HepG2 (cell line): ENCODE measurements around the gene DAPK1. TPM values are rescaled to one million over a fixed set of nuclear protein-coding genes. Genes with fewer than 3 reads are reported as not detected.

Experiments
- AFF4 ChIP-seq: sonication (generic); formaldehyde crosslinking; IDR thresholded peaks from 2 replicates; pipeline ENCODE4 v1.4.0; 2020; ENCODE audit warnings: missing genetic modification reagents
- BCL6 ChIP-seq: IDR thresholded peaks from 2 replicates; pipeline ENCODE4 v1.6.1; 2016; ENCODE audit warnings: missing genetic modification reagents, missing compliant biosample characterization
- CBX5 ChIP-seq: sonication (generic); formaldehyde crosslinking; IDR thresholded peaks from 2 replicates; pipeline ENCODE4 v1.4.0; 2020; ENCODE audit warnings: missing genetic modification reagents, borderline replicate concordance
- DZIP1 ChIP-seq: sonication (generic); formaldehyde crosslinking; IDR thresholded peaks from 2 replicates; pipeline ENCODE4 v1.5.0; 2020; ENCODE audit warnings: mild to moderate bottlenecking, missing genetic modification reagents
- ELK4 ChIP-seq: sonication (generic); formaldehyde crosslinking; IDR thresholded peaks from 2 replicates; pipeline ENCODE4 v1.9.0; 2021; ENCODE audit warnings: missing genetic modification reagents, borderline replicate concordance
- GABPA ChIP-seq, 2 experiments: IDR thresholded peaks; 2 replicates each; pipeline ENCODE4 v1.6.1; 2011 to 2016; ENCODE audit warnings: low read depth in 2 of 2, low read length in 1 of 2, missing biosample characterization in 1 of 2, missing genetic modification characterization in 1 of 2
- GMEB2 ChIP-seq: IDR thresholded peaks from 2 replicates; pipeline ENCODE4 v1.6.1; 2016; ENCODE audit warnings: missing biosample characterization, missing genetic modification reagents, low read depth
- HOXA5 ChIP-seq: sonication (generic); formaldehyde crosslinking; IDR thresholded peaks from 2 replicates; pipeline ENCODE4 v1.4.0; 2020; ENCODE audit warnings: missing genetic modification reagents
- JUND ChIP-seq: sonication (generic); formaldehyde crosslinking; IDR thresholded peaks from 2 replicates; pipeline ENCODE4 v1.8.0; 2022; ENCODE audit warnings: mild to moderate bottlenecking, missing genetic modification reagents
- MTF1 ChIP-seq: sonication (generic); formaldehyde crosslinking; IDR thresholded peaks from 2 replicates; pipeline ENCODE4 v1.5.0; 2020; ENCODE audit warnings: missing genetic modification reagents
- POGZ ChIP-seq: sonication (generic); formaldehyde crosslinking; IDR thresholded peaks from 2 replicates; pipeline ENCODE4 v1.4.0; 2020; ENCODE audit warnings: mild to moderate bottlenecking, missing genetic modification reagents
- POLR2G ChIP-seq: fragments of 200-400 bp; formaldehyde crosslinking; IDR thresholded peaks from 2 replicates; pipeline ENCODE4 v1.6.1; 2018; ENCODE audit warnings: mild to moderate bottlenecking, low read depth, low read length, moderate library complexity
- RBAK ChIP-seq: sonication (generic); formaldehyde crosslinking; IDR thresholded peaks from 2 replicates; pipeline ENCODE4 v1.5.1; 2020; ENCODE audit warnings: mild to moderate bottlenecking, missing genetic modification reagents
- RELA ChIP-seq: sonication (generic); formaldehyde crosslinking; IDR thresholded peaks from 2 replicates; pipeline ENCODE4 v1.4.0; 2020; ENCODE audit warnings: missing genetic modification reagents
- ZNF260 ChIP-seq: sonication (generic); formaldehyde crosslinking; IDR thresholded peaks from 2 replicates; pipeline ENCODE4 v1.4.0; 2020; ENCODE audit warnings: missing genetic modification reagents, low read depth, mild to moderate bottlenecking, borderline replicate concordance
- ZNF264 ChIP-seq: sonication (generic); formaldehyde crosslinking; IDR thresholded peaks from 2 replicates; pipeline ENCODE4 v1.4.0; 2020; ENCODE audit warnings: missing genetic modification reagents
- ZNF274 ChIP-seq: sonication (generic); formaldehyde crosslinking; IDR thresholded peaks from 2 replicates; pipeline ENCODE4 v1.5.1; 2020; ENCODE audit warnings: mild to moderate bottlenecking, missing genetic modification reagents
- ZNF30 ChIP-seq: sonication (generic); formaldehyde crosslinking; IDR thresholded peaks from 2 replicates; pipeline ENCODE4 v1.5.0; 2020; ENCODE audit warnings: mild to moderate bottlenecking, missing genetic modification reagents
- ZNF567 ChIP-seq: sonication (generic); formaldehyde crosslinking; IDR thresholded peaks from 2 replicates; pipeline ENCODE4 v1.8.1; 2023; ENCODE audit warnings: mild to moderate bottlenecking, missing genetic modification reagents, borderline replicate concordance
- polyA plus RNA-seq, 8 experiments: library from polyadenylated mRNA; depleted of rRNA in 3 of 8; stranded (reverse) in 7 of 8; unstranded in 1 of 8; fragments of >200 nt; fragmentation: Illumina TruSeq in 4 of 8; extraction: Trizol in 4 of 8; gene quantifications; 2 replicates each; pipeline versions ENCODE4 v1.2.1 to v1.2.3, GENCODE V29; 2011 to 2016; ENCODE audit warnings: low read depth in 4 of 8, missing spikeins in 1 of 8, mixed read lengths in 1 of 8; ENCODE audit not compliant: insufficient read depth in 1 of 8
- total RNA-seq, 5 experiments: library from RNA; depleted of rRNA; stranded (reverse); fragments of >200 nt; fragmentation: Illumina TruSeq; extraction: Trizol; gene quantifications; 2 replicates each; pipeline ENCODE4 v1.2.3, GENCODE V29; 2016; ENCODE audit warnings: low read depth in 1 of 5

The DAPK1 gene
- total and polyA plus RNA-seq, 2 of the 13 experiments (the other 11 are each of a cell fraction or from before 2014, with no cell fraction given): 35.7 to 35.9 TPM

GRCh38 chr9:87505869-87506678 lies 8.4 kb downstream of the DAPK1 start (continued):
- TF ChIP-seq ZNF260 (no peak), ZNF274 (CRISPR knock-in tag) (no peak), ZNF264 (CRISPR knock-in tag) (no peak), RBAK (peak; percentile 53; the same call in 1 of the 2 replicates), JUND (CRISPR knock-in tag) (no peak), DZIP1 (no peak), BCL6 (CRISPR knock-in tag) (peak; percentile 92), ZNF567 (CRISPR knock-in tag) (no peak), ZNF30 (CRISPR knock-in tag) (no peak), HOXA5 (CRISPR knock-in tag) (peak; percentile 54; the same call in 1 of the 2 replicates), AFF4 (CRISPR knock-in tag) (no peak), CBX5 (CRISPR knock-in tag) (peak; percentile 59; the same call in 1 of the 2 replicates), GMEB2 (no peak), GABPA (IDR thresholded peaks at IDR 0.05; ENCODE audit: low read depth, low read length) (no peak), GABPA (CRISPR knock-in tag; IDR thresholded peaks at IDR 0.05; ENCODE audit: low read depth) (no peak), ELK4 (no peak), POLR2G (no peak), MTF1 (CRISPR knock-in tag) (no peak), POGZ (CRISPR knock-in tag) (peak; percentile 59), RELA (CRISPR knock-in tag) (no peak)
